Activated naive CD8-positive, alpha-beta T cell treated with anti-CD3 and anti-CD28 coated beads, Interleukin-2, amount 50 U/mL, for 24 hours (primary cell): ENCODE results near the gene ING2.
A peak's percentile ranks its signal among the peaks of the same experiment; 100 is the strongest.
"Not testable (repeated sequence)": the region's sequence is repeated elsewhere in the genome, so short reads cannot be mapped to it uniquely, and the experiment has no call there.

Experiments used
- ATAC-seq: fragments of 150-1000 bp; cut with Tn5 transposase; one replicate; pipeline ENCODE4 v1.10.0; 2021
- DNase-seq: peaks from one replicate; pipeline ENCODE4 v3.0.0; 2021
- H3K27ac Mint-ChIP-seq: one replicate; pipeline ENCODE4 v1.8.0; 2021; ENCODE audit warnings: mild to moderate bottlenecking, mixed read lengths
- H3K27me3 Mint-ChIP-seq: one replicate; pipeline ENCODE4 v1.8.0; 2021; ENCODE audit warnings: mixed read lengths
- H3K36me3 Mint-ChIP-seq: one replicate; pipeline ENCODE4 v1.8.0; 2021; ENCODE audit warnings: low read depth, mixed read lengths
- H3K4me1 Mint-ChIP-seq: one replicate; pipeline ENCODE4 v1.8.0; 2021; ENCODE audit warnings: mixed read lengths
- H3K4me3 Mint-ChIP-seq: one replicate; pipeline ENCODE4 v1.8.0; 2021; ENCODE audit warnings: mild to moderate bottlenecking, moderate library complexity, mixed read lengths
- H3K9me3 Mint-ChIP-seq: one replicate; pipeline ENCODE4 v1.8.0; 2021; ENCODE audit warnings: mixed read lengths

The ING2 gene

DNA sequence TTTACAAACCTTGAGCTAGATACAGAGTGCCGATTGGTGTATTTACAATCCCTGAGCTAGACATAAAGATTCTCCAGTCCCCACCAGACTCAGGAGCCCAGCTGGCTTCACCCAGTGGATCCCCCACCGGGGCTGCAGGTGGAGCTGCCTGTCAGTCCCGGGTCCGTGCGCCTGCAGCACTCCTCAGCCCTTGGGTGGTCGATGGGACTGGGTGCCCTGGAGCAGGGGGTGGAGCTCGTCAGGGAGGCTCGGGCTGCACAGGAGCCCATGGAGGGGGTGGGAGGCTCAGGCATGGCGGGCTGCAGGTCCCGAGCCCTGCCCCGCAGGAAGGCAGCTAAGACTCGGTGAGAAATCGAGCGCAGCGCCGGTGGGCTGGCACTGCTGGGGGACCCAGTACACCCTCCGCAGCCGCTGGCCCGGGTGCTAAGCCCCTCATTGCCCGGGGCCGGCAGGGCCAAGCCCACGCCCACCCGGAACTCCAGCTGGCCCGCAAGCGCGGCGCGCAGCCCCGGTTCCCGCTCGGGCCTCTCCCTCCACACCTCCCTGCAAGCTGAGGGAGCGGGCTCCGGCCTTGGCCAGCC is 22.3 kb upstream of the ING2 start:
- H3K36me3 Mint-ChIP-seq, ATAC-seq, H3K27me3 Mint-ChIP-seq, H3K4me1 Mint-ChIP-seq, H3K4me3 Mint-ChIP-seq, H3K27ac Mint-ChIP-seq, H3K9me3 Mint-ChIP-seq, DNase-seq: not testable (repeated sequence)

DNA sequence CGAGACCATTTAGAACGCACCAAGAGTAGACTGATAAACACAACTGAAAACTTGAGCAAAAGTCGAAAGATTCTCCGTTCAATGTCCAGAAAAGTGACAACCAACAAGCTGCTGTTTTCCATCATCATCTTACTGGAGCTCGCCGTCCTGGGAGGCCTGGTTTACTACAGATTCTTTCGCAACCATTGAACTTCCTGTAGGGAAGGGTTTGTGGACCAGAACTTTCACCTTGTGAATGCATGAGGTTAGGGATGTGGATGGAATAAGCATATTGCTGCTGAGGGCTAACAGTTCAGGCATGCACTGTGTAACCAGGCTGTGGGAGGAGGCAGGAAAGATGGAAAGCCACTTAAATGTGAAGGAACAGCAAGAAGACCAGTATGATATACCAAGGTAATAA is 20.9 kb upstream of the ING2 start:
- H3K9me3 Mint-ChIP-seq, result no peaks in the 10 kb centered on the region
- no peak overlapping the region for H3K27ac Mint-ChIP-seq
- no peak for ATAC-seq
- H3K4me3 Mint-ChIP-seq, result no peak overlapping the region
- no peak for DNase-seq
- no peaks in the 10 kb centered on the region for H3K27me3 Mint-ChIP-seq
- no peaks in the 10 kb centered on the region for H3K36me3 Mint-ChIP-seq
- H3K4me1 Mint-ChIP-seq, result no peaks in the 10 kb centered on the region

DNA sequence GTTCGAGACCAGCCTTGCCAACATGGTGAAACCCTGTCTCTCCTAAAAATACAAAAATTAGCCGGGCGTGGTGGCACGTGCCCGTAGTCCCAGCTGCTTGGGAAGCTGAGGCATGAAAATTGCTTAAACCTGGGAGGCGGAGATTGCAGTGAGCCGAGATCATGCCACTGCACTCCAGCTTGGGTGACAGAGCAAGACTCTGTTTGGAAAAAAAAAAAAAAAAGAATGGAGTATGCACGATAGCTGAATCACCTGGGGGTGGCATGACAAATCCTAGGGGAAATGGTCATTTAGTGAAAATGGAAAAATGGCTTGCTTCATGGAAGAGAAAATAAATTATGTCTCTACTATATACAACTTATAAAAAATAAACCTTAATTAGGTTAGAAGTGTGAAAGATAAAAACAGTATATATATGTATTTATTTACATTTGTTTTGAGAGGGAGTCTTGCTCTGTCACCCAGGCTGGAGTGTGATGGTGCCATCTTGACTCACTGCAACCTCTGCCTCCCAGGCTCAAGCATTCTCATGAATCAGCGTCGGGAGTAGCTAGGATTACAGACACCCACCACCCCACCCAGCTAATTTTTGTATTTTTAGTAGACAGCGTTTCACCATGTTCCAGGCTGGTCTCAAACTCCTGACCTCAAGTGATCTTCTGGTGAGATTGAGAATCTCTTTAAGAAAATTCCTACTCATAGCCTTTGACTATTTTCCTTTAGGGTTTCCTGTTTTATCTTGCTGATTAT is 19.3 kb upstream of the ING2 start:
- no peak overlapping the region for H3K27ac Mint-ChIP-seq
- no peak for ATAC-seq
- no peak for DNase-seq
- H3K36me3 Mint-ChIP-seq, result peaks cover 3% of the 10 kb centered on the region
- no peaks in the 10 kb centered on the region for H3K9me3 Mint-ChIP-seq
- no peaks in the 10 kb centered on the region for H3K4me1 Mint-ChIP-seq
- H3K27me3 Mint-ChIP-seq, result no peaks in the 10 kb centered on the region
- no peak overlapping the region for H3K4me3 Mint-ChIP-seq

DNA sequence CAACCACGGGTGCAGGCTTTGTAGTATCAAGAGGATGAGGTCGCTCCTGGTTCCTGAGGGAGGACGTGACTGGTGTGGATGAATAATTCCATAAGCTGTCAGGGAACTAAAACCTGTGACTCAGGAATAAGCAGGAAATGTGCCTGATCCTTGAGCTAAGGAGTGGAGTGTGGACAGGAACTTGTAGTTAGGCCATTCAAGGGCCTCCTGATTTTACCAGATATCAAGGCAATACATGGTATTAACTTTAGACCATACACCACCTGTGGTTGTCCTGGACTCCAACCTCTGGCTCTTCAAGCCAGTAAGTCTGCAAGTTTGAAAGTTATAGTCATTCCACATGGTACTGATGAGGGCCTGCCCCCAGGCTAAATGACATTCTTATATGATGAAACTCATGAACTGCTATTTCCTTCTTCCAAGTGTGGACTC is 12.1 kb upstream of the ING2 start:
- Mint-ChIP-seq H3K9me3 (peaks cover 6% of the 10 kb centered on the region), H3K36me3 (peaks cover 18% of the 10 kb centered on the region), H3K27me3 (no peaks in the 10 kb centered on the region), H3K27ac (no peak overlapping the region), H3K4me1 (no peaks in the 10 kb centered on the region), H3K4me3 (no peak overlapping the region)
- no peak for ATAC-seq
- no peak for DNase-seq

DNA sequence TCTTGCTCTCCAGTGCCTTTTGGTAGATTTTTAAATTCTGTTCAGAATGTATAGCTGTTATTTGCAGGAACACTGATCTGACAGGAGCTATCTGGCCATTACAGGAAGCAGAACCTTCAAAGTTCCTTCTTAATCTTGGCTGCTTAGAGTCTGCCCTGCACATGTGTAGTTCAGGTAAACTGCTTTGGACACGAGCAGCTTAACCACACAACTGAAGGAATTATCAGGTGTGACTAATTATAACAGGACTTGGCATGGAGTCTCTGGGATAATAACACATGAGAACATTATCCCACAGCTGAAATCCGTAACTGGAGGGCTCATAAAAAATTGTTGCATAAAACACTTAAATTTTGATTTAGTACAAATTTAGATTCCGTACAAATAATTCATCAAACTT is 11.6 kb upstream of the ING2 start:
- peaks cover 18% of the 10 kb centered on the region for H3K36me3 Mint-ChIP-seq
- no peak for ATAC-seq
- DNase-seq, result no peak
- H3K27me3 Mint-ChIP-seq, result no peaks in the 10 kb centered on the region
- H3K4me3 Mint-ChIP-seq, result no peak overlapping the region
- H3K27ac Mint-ChIP-seq, result no peak overlapping the region
- no peaks in the 10 kb centered on the region for H3K4me1 Mint-ChIP-seq
- H3K9me3 Mint-ChIP-seq, result peaks cover 6% of the 10 kb centered on the region

GRCh38 chr4:183495184-183495583 is 9.7 kb upstream of the ING2 start:
- Mint-ChIP-seq H3K4me1 (peaks cover 8% of the 10 kb centered on the region), H3K27me3 (no peaks in the 10 kb centered on the region), H3K27ac (no peak overlapping the region), H3K36me3 (peaks cover 18% of the 10 kb centered on the region), H3K4me3 (no peak overlapping the region), H3K9me3 (peaks cover 6% of the 10 kb centered on the region)
- no peak for DNase-seq
- ATAC-seq, result no peak

- no peak overlapping the region for H3K27ac Mint-ChIP-seq
- H3K4me3 Mint-ChIP-seq, result no peak overlapping the region
- H3K27me3 Mint-ChIP-seq, result no peaks in the 10 kb centered on the region
These were observed 5.5 kb upstream of the ING2 start for GRCh38 chr4:183499389-183499788.

DNA sequence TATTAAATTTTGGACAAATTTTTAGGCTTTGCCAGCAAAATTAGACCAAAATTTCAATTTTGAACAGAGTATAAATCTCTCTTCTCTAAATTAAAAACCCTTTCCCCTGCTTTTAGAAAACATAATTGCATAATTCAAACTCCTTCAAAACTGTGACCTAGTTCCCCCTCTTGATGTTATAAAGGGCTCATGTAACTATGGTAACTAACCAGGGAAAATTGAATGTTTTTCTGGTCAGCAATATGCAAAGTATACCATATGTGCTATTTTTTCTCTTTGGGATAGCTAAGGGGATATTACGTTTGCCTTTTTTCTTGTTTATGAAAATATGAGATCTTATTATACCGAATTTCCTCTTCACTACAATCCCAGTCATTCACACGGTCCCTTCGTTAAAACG is 5.1 kb upstream of the ING2 start:
- no peak for ATAC-seq
- Mint-ChIP-seq H3K36me3 (no peaks in the 10 kb centered on the region), H3K9me3 (no peaks in the 10 kb centered on the region), H3K27ac (no peak overlapping the region), H3K4me1 (peaks cover 29% of the 10 kb centered on the region), H3K27me3 (no peaks in the 10 kb centered on the region), H3K4me3 (no peak overlapping the region)
- no peak for DNase-seq

More at GRCh38 chr4:183499389-183499788, 5.5 kb upstream of the ING2 start:
- peaks cover 29% of the 10 kb centered on the region for H3K4me1 Mint-ChIP-seq
- H3K9me3 Mint-ChIP-seq, result no peaks in the 10 kb centered on the region
- H3K36me3 Mint-ChIP-seq, result no peaks in the 10 kb centered on the region
- no peak for ATAC-seq
- DNase-seq, result no peak

DNA sequence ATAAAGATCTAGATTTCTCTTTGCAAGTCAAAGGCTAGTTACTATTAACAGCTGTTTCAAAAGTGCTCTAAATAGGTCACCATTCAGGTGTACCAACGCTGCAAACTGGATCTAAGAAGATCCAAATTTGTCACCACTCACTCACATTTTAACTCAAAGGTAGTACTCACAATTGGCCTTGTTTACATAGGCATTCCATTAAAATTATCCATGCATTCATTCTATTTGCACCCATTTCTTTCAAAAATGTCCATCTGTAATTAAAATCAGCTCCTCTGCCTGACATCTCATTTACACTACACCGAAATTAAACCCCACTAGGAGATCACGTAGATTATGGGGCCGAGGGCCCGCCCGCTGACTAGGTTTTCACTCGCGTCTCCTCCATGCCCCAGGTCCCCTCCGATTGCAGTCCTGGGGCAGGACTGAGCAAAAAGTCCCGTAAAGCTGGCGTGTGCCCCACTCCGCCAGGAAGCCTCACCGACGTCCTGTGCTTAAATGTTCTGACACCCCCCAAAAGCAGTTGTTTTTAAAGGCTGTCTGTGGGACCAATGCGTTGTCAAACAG is 1.3 kb upstream of the ING2 start:
- DNase-seq (peak; percentile 53), ATAC-seq (peak; percentile 3)
- H3K36me3 Mint-ChIP-seq, result no peaks in the 10 kb centered on the region
- H3K9me3 Mint-ChIP-seq, result no peaks in the 10 kb centered on the region
- H3K27me3 Mint-ChIP-seq, result no peaks in the 10 kb centered on the region
- H3K4me3 Mint-ChIP-seq, result peak overlapping the region; percentile 88
- H3K4me1 Mint-ChIP-seq, result peaks cover 40% of the 10 kb centered on the region
- peak overlapping the region; percentile 87 for H3K27ac Mint-ChIP-seq

- no peaks in the 10 kb centered on the region for H3K9me3 Mint-ChIP-seq
- H3K4me1 Mint-ChIP-seq, result peaks cover 39% of the 10 kb centered on the region
- peak; percentile 77 for ATAC-seq
These were observed 561 bp upstream of the ING2 start for GRCh38 chr4:183504064-183504929.

DNA sequence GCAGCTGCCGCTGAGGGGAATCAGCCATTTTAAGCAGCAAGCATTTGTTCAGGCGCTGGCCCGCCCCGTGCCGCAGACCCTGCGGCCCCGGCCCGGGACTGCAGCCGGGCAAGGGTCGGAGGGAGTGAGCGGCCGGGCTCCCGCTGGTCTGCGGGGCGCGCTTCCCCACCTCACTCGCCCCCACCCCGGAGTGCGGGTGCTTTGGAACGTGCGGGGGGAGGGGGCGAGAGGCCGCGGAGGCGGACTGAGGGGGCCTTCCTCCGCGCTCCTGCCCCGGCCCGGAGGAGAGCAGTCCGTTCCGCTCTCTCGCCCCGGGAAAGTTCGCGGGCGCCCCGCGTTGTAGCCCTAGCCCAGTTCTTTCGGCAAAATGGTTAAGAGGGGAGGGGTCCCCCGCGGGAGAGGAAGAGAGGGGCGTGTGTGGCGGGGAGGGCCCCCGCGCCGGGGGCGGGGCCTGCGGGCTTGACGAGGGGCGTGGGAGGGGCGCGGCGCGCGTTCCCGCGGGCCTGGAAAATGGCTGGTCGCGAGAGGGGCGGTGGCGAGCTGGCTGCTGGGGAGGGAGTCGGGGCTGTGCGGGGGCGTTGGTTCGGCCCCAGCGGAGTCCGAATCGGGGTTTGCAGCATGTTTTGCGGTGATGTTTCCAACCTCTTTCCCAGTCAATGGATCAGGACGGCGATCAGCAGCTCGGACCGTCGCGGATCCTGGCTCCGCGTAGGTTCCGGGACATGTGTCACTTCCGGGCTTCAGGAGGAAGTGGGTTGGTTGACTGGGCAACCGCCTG is 942 bp downstream of the ING2 start:
- ATAC-seq (peak; percentile 39), DNase-seq (peak; percentile 89)
- Mint-ChIP-seq H3K36me3 (peaks cover 9% of the 10 kb centered on the region), H3K27ac (peak overlapping the region; percentile 98), H3K4me1 (peaks cover 35% of the 10 kb centered on the region), H3K4me3 (peak overlapping the region; percentile 92), H3K9me3 (no peaks in the 10 kb centered on the region), H3K27me3 (no peaks in the 10 kb centered on the region)

More at GRCh38 chr4:183504064-183504929, 561 bp upstream of the ING2 start:
- Mint-ChIP-seq H3K27ac (peak overlapping the region; percentile 87), H3K27me3 (no peaks in the 10 kb centered on the region), H3K4me3 (peak overlapping the region; percentile 92), H3K36me3 (no peaks in the 10 kb centered on the region)
- DNase-seq, result peak; percentile 99

- Mint-ChIP-seq H3K36me3 (peaks cover 14% of the 10 kb centered on the region), H3K4me3 (peak overlapping the region; percentile 92), H3K27ac (peak overlapping the region; percentile 98), H3K4me1 (peaks cover 34% of the 10 kb centered on the region), H3K27me3 (no peaks in the 10 kb centered on the region), H3K9me3 (no peaks in the 10 kb centered on the region)
- no peak for DNase-seq
- ATAC-seq, result no peak
These were observed 1.5 kb downstream of the ING2 start for GRCh38 chr4:183506389-183506735.

DNA sequence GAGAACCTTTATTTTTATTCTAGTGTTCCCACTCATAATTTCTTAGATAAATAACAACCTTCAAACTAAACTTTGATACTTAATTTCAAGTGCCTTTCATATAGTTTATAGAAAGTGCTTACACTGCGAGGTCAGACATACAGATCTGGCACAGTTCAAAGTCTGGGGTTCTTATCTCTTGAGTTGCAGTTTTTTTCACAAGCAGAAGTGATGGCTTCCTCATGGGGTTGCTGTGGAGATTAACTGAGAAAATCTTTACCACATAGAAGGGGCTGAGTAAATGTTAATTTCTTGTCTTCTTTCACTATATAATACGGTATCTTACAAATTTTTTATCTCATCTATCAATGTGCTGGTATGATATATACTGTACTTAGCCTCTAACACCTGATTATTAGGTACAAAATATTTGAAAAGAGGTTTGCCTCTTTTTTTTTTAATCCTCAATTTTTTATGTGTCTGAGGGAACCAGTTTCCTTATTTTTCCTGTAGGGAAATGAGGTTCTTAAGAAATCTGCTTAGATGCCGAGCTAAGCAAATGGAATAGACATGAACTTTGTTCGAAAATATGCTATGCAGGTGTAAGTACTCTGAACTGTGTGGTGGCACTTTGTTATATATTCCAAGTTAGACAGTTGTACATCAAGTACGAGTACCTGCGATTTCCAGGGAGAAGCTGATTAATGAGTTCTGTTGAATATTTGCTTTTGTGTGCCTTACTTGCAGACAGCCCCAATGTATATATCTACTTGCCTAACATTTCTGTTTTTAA is 3.3 kb downstream of the ING2 start:
- no peak overlapping the region for H3K27ac Mint-ChIP-seq
- H3K36me3 Mint-ChIP-seq, result peaks cover 25% of the 10 kb centered on the region
- no peak overlapping the region for H3K4me3 Mint-ChIP-seq
- no peaks in the 10 kb centered on the region for H3K27me3 Mint-ChIP-seq
- no peaks in the 10 kb centered on the region for H3K9me3 Mint-ChIP-seq
- peaks cover 22% of the 10 kb centered on the region for H3K4me1 Mint-ChIP-seq
- DNase-seq (no peak), ATAC-seq (no peak)
